ENCODE measurements around the gene RHOJ. TPM values are rescaled to one million over a fixed set of nuclear protein-coding genes. Genes with fewer than 3 reads are reported as not detected.

The RHOJ gene
- polyA plus RNA-seq, 1 donor from 2014 or later = 0.10 TPM

- Histone ChIP-seq H3K79me2 (replicated peaks; ENCODE audit: insufficient read depth, low read length) (no peaks in the 10 kb centered on the region), H4K20me1 (ENCODE audit: insufficient read depth) (no peaks in the 10 kb centered on the region), H3K27me3 (ENCODE audit: insufficient read depth, low read depth, low read length) (no peaks in the 10 kb centered on the region), H3K4me3 (ENCODE audit: low read length) (no peak overlapping the region), H3F3A (ENCODE audit: insufficient read depth, low read length, poor library complexity, severe bottlenecking) (no peaks in the 10 kb centered on the region), H3K36me3 (ENCODE audit: insufficient read depth, low read length) (no peaks in the 10 kb centered on the region), H3K9ac (ENCODE audit: low read length) (no peak overlapping the region), H3K9me2 (ENCODE audit: insufficient read depth, low read length) (no peaks in the 10 kb centered on the region), H3K4me2 (ENCODE audit: low read length) (no peak overlapping the region), H2AFZ (ENCODE audit: low read depth, low read length) (no peak overlapping the region), H3K9me3 (ENCODE audit: low read length) (no peaks in the 10 kb centered on the region), H3K27ac (ENCODE audit: low read length) (no peak overlapping the region)
- TF ChIP-seq SMC3 (conservative IDR thresholded peaks at IDR 0.05; ENCODE audit: poor library complexity) (no peak), RAD21 (conservative IDR thresholded peaks at IDR 0.05) (no peak), MXI1 (conservative IDR thresholded peaks at IDR 0.05; ENCODE audit: poor library complexity, severe bottlenecking) (no peak), TAF1 (IDR thresholded peaks at IDR 0.05; ENCODE audit: low read depth) (no peak), POLR2AphosphoS5 (IDR thresholded peaks at IDR 0.05) (no peak), EZH2 (IDR thresholded peaks at IDR 0.05; ENCODE audit: borderline replicate concordance, insufficient read depth, low read length, poor library complexity, severe bottlenecking) (no peak), EP300 (conservative IDR thresholded peaks at IDR 0.05; ENCODE audit: poor library complexity, severe bottlenecking) (no peak), REST (IDR thresholded peaks at IDR 0.05; ENCODE audit: borderline replicate concordance) (no peak)
- TF ChIP-seq, protein P1, sequence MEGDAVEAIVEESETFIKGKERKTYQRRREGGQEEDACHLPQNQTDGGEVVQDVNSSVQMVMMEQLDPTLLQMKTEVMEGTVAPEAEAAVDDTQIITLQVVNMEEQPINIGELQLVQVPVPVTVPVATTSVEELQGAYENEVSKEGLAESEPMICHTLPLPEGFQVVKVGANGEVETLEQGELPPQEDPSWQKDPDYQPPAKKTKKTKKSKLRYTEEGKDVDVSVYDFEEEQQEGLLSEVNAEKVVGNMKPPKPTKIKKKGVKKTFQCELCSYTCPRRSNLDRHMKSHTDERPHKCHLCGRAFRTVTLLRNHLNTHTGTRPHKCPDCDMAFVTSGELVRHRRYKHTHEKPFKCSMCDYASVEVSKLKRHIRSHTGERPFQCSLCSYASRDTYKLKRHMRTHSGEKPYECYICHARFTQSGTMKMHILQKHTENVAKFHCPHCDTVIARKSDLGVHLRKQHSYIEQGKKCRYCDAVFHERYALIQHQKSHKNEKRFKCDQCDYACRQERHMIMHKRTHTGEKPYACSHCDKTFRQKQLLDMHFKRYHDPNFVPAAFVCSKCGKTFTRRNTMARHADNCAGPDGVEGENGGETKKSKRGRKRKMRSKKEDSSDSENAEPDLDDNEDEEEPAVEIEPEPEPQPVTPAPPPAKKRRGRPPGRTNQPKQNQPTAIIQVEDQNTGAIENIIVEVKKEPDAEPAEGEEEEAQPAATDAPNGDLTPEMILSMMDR (IDR thresholded peaks at IDR 0.05; ENCODE audit: poor library complexity, severe bottlenecking) = no peak
These were observed 93.3 kb downstream of the RHOJ start for GRCh38 chr14:63297372-63298063.

- no peak overlapping the region for H2AFZ ChIP-seq (ENCODE audit: low read depth, low read length)
- H3K9ac ChIP-seq (ENCODE audit: low read length) = no peak overlapping the region
- H3K9me3 ChIP-seq (ENCODE audit: low read length) = no peaks in the 10 kb centered on the region
- no peaks in the 10 kb centered on the region for H4K20me1 ChIP-seq (ENCODE audit: insufficient read depth)
- H3K4me3 ChIP-seq (ENCODE audit: low read length) = no peak overlapping the region
- no peaks in the 10 kb centered on the region for H3K9me2 ChIP-seq (ENCODE audit: insufficient read depth, low read length)
- H3K36me3 ChIP-seq (ENCODE audit: insufficient read depth, low read length) = no peaks in the 10 kb centered on the region
- H3K79me2 ChIP-seq (replicated peaks; ENCODE audit: insufficient read depth, low read length) = no peaks in the 10 kb centered on the region
- no peak overlapping the region for H3K27ac ChIP-seq (ENCODE audit: low read length)
- H3F3A ChIP-seq (ENCODE audit: insufficient read depth, low read length, poor library complexity, severe bottlenecking) = no peaks in the 10 kb centered on the region
- TF ChIP-seq MXI1 (conservative IDR thresholded peaks at IDR 0.05; ENCODE audit: poor library complexity, severe bottlenecking) = no peak
- no peak for TF ChIP-seq POLR2AphosphoS5 (IDR thresholded peaks at IDR 0.05)
- no peak overlapping the region for H3K4me2 ChIP-seq (ENCODE audit: low read length)
- no peaks in the 10 kb centered on the region for H3K27me3 ChIP-seq (ENCODE audit: insufficient read depth, low read depth, low read length)
These were observed 95.3 kb downstream of the RHOJ start for GRCh38 chr14:63299351-63300110.
